Measurements from ENCODE around the gene CCDC88C. TPM values are rescaled to one million over a fixed set of nuclear protein-coding genes. Genes with fewer than 3 reads are reported as not detected.

CCDC88C gene
- total RNA-seq, 4 donors from 2014 or later: 3.2 to 32.7 (median 11.0) TPM

- Histone ChIP-seq H3K27ac (peak overlapping the region in 1 of 2 donors; percentile 37), H3K9me3 (no peaks in the 10 kb centered on the region), H3K4me1 (no peaks in the 10 kb centered on the region), H3K4me3 (no peak overlapping the region), H3K36me3 (no peaks in the 10 kb centered on the region), H3K27me3 (no peaks in the 10 kb centered on the region)
- DNase-seq: no peak
- intact Hi-C loops (cut with DNase I; ENCODE audit: low total_unique reads): no loop called here
- no peak for TF ChIP-seq CTCF (IDR thresholded peaks at IDR 0.05)
- no peak for TF ChIP-seq POLR2A (IDR thresholded peaks at IDR 0.05)
These were observed 15.3 kb downstream of the CCDC88C start for GRCh38 chr14:91402348-91402747.

- no peaks in the 10 kb centered on the region for H3K9me3 ChIP-seq
These were observed 15.9 kb downstream of the CCDC88C start for GRCh38 chr14:91401751-91402150.

GRCh38 chr14:91400696-91401095, 16.9 kb downstream of the CCDC88C start:
- intact Hi-C loops (cut with DNase I; ENCODE audit: low total_unique reads): no loop called here
- Histone ChIP-seq H3K9me3 (no peaks in the 10 kb centered on the region), H3K4me1 (no peaks in the 10 kb centered on the region), H3K4me3 (no peak overlapping the region), H3K27ac (no peak overlapping the region), H3K27me3 (no peaks in the 10 kb centered on the region), H3K36me3 (no peaks in the 10 kb centered on the region)
- TF ChIP-seq CTCF (IDR thresholded peaks at IDR 0.05) (no peak), POLR2A (IDR thresholded peaks at IDR 0.05) (no peak)
- DNase-seq: no peak

More at GRCh38 chr14:91401751-91402150, 15.9 kb downstream of the CCDC88C start:
- Histone ChIP-seq H3K4me3 (no peak overlapping the region), H3K27ac (peak overlapping the region in 1 of 2 donors; percentile 37), H3K36me3 (no peaks in the 10 kb centered on the region), H3K4me1 (no peaks in the 10 kb centered on the region), H3K27me3 (no peaks in the 10 kb centered on the region)
- no peak for TF ChIP-seq POLR2A (IDR thresholded peaks at IDR 0.05)
- TF ChIP-seq CTCF (IDR thresholded peaks at IDR 0.05): no peak
- no peak for DNase-seq
- intact Hi-C loops (cut with DNase I; ENCODE audit: low total_unique reads): no loop called here

GRCh38 chr14:91399868-91400640, 17.6 kb downstream of the CCDC88C start:
- Histone ChIP-seq H3K27me3 (no peaks in the 10 kb centered on the region), H3K9me3 (no peaks in the 10 kb centered on the region), H3K4me3 (no peak overlapping the region), H3K27ac (no peak overlapping the region), H3K36me3 (no peaks in the 10 kb centered on the region), H3K4me1 (no peaks in the 10 kb centered on the region)
- no peak for DNase-seq
- TF ChIP-seq CTCF (IDR thresholded peaks at IDR 0.05): no peak
- no peak for TF ChIP-seq POLR2A (IDR thresholded peaks at IDR 0.05)
- intact Hi-C loops (cut with DNase I; ENCODE audit: low total_unique reads): no loop called here

- H3K36me3 ChIP-seq: no peaks in the 10 kb centered on the region
- H3K27ac ChIP-seq: no peak overlapping the region
- no peaks in the 10 kb centered on the region for H3K4me1 ChIP-seq
- no peak for DNase-seq
- H3K4me3 ChIP-seq: no peak overlapping the region
- intact Hi-C loops (cut with DNase I; ENCODE audit: low total_unique reads): no loop called here
- TF ChIP-seq POLR2A (IDR thresholded peaks at IDR 0.05): no peak
- no peak for TF ChIP-seq CTCF (IDR thresholded peaks at IDR 0.05)
- no peaks in the 10 kb centered on the region for H3K9me3 ChIP-seq
- H3K27me3 ChIP-seq: no peaks in the 10 kb centered on the region
These were observed 18.9 kb downstream of the CCDC88C start for GRCh38 chr14:91398707-91399106.
